HepG2 (cell line): ENCODE results near the gene ZNF484. TPM values are rescaled to one million over a fixed set of nuclear protein-coding genes. Genes with fewer than 3 reads are reported as not detected.
A peak's percentile ranks its signal among the peaks of the same experiment; 100 is the strongest.

Experiments
- ESRRA ChIP-seq: sonication (generic); formaldehyde crosslinking; IDR thresholded peaks from 2 replicates; pipeline ENCODE4 v1.5.1; 2020; ENCODE audit warnings: mild to moderate bottlenecking, low read depth, missing genetic modification reagents
- FOXO1 ChIP-seq: sonication (generic); formaldehyde crosslinking; IDR thresholded peaks from 2 replicates; pipeline ENCODE4 v1.4.0; 2020; ENCODE audit warnings: missing genetic modification reagents
- HNF1B ChIP-seq: sonication (generic); formaldehyde crosslinking; IDR thresholded peaks from 2 replicates; pipeline ENCODE4 v1.5.1; 2020; ENCODE audit warnings: mild to moderate bottlenecking, moderate library complexity, missing genetic modification reagents
- IKZF5 ChIP-seq: IDR thresholded peaks from 2 replicates; pipeline ENCODE4 v1.6.1; 2018; ENCODE audit warnings: missing genetic modification reagents, mild to moderate bottlenecking, missing compliant biosample characterization
- KLF6 ChIP-seq: IDR thresholded peaks from 2 replicates; pipeline ENCODE4 v1.8.0; 2016; ENCODE audit warnings: missing biosample characterization, missing genetic modification reagents
- LCORL ChIP-seq, 2 experiments: fragments of 450-650 bp in 1 of 2; sonication (generic) in 1 of 2; formaldehyde crosslinking in 1 of 2; IDR thresholded peaks; 2 replicates each; pipeline versions ENCODE4 v1.5.0 to v1.6.1; 2017 to 2020; ENCODE audit warnings: antibody characterized with exemption in 1 of 2, missing genetic modification reagents in 1 of 2
- MAX ChIP-seq: IDR thresholded peaks from 2 replicates; pipeline ENCODE4 v1.6.1; 2012; ENCODE audit warnings: inconsistent platforms
- NFKB2 ChIP-seq: sonication (generic); formaldehyde crosslinking; IDR thresholded peaks from 2 replicates; pipeline ENCODE4 v1.4.0; 2020; ENCODE audit warnings: missing genetic modification reagents, borderline replicate concordance
- NR2F2 ChIP-seq: IDR thresholded peaks from 2 replicates; pipeline ENCODE4 v1.6.1; 2012; ENCODE audit warnings: low read depth, inconsistent platforms, borderline replicate concordance
- SNAPC2 ChIP-seq: sonication (generic); formaldehyde crosslinking; IDR thresholded peaks from 2 replicates; pipeline ENCODE4 v1.8.1; 2022; ENCODE audit warnings: mild to moderate bottlenecking, missing genetic modification reagents
- TCF12 ChIP-seq, 2 experiments: fragments of 450-650 bp in 1 of 2; sonication (generic) in 1 of 2; formaldehyde crosslinking in 1 of 2; IDR thresholded peaks; 2 replicates each; pipeline versions ENCODE4 v1.6.1 to v1.8.0; 2017 to 2022; ENCODE audit warnings: antibody characterized with exemption in 1 of 2, mild to moderate bottlenecking in 1 of 2, missing genetic modification reagents in 1 of 2, moderate library complexity in 1 of 2
- TGIF2 ChIP-seq: IDR thresholded peaks from 2 replicates; pipeline ENCODE4 v1.6.1; 2016; ENCODE audit warnings: control low read depth, missing compliant biosample characterization
- TRIM24 ChIP-seq: sonication (generic); formaldehyde crosslinking; IDR thresholded peaks from 2 replicates; pipeline ENCODE4 v1.8.0; 2022; ENCODE audit warnings: mild to moderate bottlenecking, missing genetic modification reagents
- ZBTB7B ChIP-seq: sonication (generic); formaldehyde crosslinking; IDR thresholded peaks from 2 replicates; pipeline ENCODE4 v1.4.0; 2020; ENCODE audit warnings: missing genetic modification reagents
- ZNF451 ChIP-seq: sonication (generic); formaldehyde crosslinking; IDR thresholded peaks from 2 replicates; pipeline ENCODE4 v1.5.0; 2020; ENCODE audit warnings: mild to moderate bottlenecking, missing genetic modification reagents
- ZNF589 ChIP-seq: sonication (generic); formaldehyde crosslinking; conservative IDR thresholded peaks from 2 replicates; pipeline ENCODE4 v1.8.0; 2022; ENCODE audit warnings: mild to moderate bottlenecking, moderate library complexity, missing genetic modification reagents
- polyA plus RNA-seq, 8 experiments: library from polyadenylated mRNA; depleted of rRNA in 3 of 8; stranded (reverse) in 7 of 8; unstranded in 1 of 8; fragments of >200 nt; fragmentation: Illumina TruSeq in 4 of 8; extraction: Trizol in 4 of 8; gene quantifications; 2 replicates each; pipeline versions ENCODE4 v1.2.1 to v1.2.3, GENCODE V29; 2011 to 2016; ENCODE audit warnings: low read depth in 4 of 8, missing spikeins in 1 of 8, mixed read lengths in 1 of 8; ENCODE audit not compliant: insufficient read depth in 1 of 8
- total RNA-seq, 5 experiments: library from RNA; depleted of rRNA; stranded (reverse); fragments of >200 nt; fragmentation: Illumina TruSeq; extraction: Trizol; gene quantifications; 2 replicates each; pipeline ENCODE4 v1.2.3, GENCODE V29; 2016; ENCODE audit warnings: low read depth in 1 of 5
- TF ChIP-seq, protein P1 (sequence below): sonication (generic); formaldehyde crosslinking; IDR thresholded peaks from 2 replicates; pipeline ENCODE4 v1.4.0; 2020; ENCODE audit warnings: missing genetic modification reagents, mild to moderate bottlenecking, borderline replicate concordance
- TF ChIP-seq, protein P2 (sequence below): sonication (generic); formaldehyde crosslinking; IDR thresholded peaks from 2 replicates; pipeline ENCODE4 v1.8.0; 2022; ENCODE audit warnings: low read depth, missing genetic modification reagents
- TF ChIP-seq, protein P3 (sequence below): sonication (generic); formaldehyde crosslinking; IDR thresholded peaks from 2 replicates; pipeline ENCODE4 v1.8.0; 2022; ENCODE audit warnings: missing genetic modification reagents, mild to moderate bottlenecking, borderline replicate concordance

The ZNF484 gene
- total and polyA plus RNA-seq, 2 of the 13 experiments (the other 11 are each of a cell fraction or from before 2014, with no cell fraction given): 0.96 to 7.2 TPM

DNA sequence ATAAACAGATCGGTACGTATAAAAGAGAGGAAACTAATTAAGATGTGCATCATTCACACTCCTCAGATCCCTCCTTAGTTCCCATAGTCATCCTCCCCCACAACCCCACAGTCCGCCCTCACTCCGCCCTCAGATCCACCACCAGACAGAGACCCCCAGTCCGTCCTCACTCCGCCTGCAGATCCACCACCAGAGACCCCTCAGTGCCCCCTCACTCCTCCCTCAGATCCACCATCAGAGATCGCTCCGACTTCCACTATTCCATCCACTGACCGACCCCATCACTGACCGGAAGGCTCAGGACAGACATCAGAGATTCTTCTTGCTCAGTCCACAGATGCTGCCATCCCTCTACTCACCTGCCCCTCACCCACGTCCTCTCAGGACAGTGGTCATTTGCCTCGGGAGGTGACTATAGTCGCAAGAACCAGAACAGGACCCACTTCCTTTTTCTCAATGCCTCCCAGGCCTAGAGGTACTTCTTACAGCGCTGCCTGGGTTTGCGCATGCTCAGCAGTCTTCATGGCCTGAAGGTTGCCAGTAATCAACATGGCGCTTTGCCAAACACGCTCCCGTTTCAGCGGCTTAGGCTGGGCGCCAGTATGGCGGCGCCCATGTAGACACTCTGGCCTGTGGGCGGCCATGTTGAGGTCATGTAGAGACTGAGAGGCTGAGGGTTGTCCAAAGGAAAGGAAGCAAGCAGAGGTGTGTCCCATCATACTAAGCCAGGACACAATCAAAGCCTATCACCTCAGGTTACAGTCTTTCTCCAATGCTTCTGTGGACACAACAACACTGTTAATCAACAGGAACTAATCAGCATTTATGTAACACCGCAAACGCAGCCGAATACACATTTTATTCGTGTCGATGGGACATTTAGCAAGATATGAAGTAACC, at the start of gene ZNF484 (continued):
- TF ChIP-seq, protein P1, sequence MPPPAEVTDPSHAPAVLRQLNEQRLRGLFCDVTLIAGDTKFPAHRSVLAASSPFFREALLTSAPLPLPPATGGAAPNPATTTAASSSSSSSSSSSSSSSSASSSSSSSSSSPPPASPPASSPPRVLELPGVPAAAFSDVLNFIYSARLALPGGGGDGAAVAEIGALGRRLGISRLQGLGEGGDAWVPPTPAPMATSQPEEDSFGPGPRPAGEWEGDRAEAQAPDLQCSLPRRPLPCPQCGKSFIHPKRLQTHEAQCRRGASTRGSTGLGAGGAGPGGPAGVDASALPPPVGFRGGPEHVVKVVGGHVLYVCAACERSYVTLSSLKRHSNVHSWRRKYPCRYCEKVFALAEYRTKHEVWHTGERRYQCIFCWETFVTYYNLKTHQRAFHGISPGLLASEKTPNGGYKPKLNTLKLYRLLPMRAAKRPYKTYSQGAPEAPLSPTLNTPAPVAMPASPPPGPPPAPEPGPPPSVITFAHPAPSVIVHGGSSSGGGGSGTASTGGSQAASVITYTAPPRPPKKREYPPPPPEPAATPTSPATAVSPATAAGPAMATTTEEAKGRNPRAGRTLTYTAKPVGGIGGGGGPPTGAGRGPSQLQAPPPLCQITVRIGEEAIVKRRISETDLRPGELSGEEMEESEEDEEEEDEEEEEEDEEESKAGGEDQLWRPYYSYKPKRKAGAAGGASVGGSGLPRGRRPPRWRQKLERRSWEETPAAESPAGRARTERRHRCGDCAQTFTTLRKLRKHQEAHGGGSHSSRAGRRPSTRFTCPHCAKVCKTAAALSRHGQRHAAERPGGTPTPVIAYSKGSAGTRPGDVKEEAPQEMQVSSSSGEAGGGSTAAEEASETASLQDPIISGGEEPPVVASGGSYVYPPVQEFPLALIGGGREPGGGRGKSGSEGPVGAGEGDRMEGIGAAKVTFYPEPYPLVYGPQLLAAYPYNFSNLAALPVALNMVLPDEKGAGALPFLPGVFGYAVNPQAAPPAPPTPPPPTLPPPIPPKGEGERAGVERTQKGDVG (CRISPR knock-in tag): no peak
- TF ChIP-seq ZNF451 (CRISPR knock-in tag) (0 out of 2 replicates have a peak, but pooled peaks have one; percentile 29), ESRRA (no peak), IKZF5 (peak; percentile 85), FOXO1 (CRISPR knock-in tag) (0 out of 2 replicates have a peak, but pooled peaks have one; percentile 45), NFKB2 (CRISPR knock-in tag) (0 out of 2 replicates have a peak, but pooled peaks have one; percentile 35), LCORL (IDR thresholded peaks at IDR 0.05) (peak; percentile 72; the same call in 1 of the 2 replicates), LCORL (CRISPR knock-in tag; IDR thresholded peaks at IDR 0.05) (no peak), KLF6 (CRISPR knock-in tag) (no peak; the same call in 1 of the 2 replicates), MAX (peak; percentile 66), ZNF589 (CRISPR knock-in tag) (no peak), ZBTB7B (no peak), NR2F2 (no peak), TCF12 (IDR thresholded peaks at IDR 0.05) (no peak), TCF12 (CRISPR knock-in tag; IDR thresholded peaks at IDR 0.05) (no peak), HNF1B (CRISPR knock-in tag) (peak; percentile 83), TRIM24 (CRISPR knock-in tag) (no peak), SNAPC2 (CRISPR knock-in tag) (no peak), TGIF2 (CRISPR knock-in tag) (no peak)
- TF ChIP-seq, protein P2, sequence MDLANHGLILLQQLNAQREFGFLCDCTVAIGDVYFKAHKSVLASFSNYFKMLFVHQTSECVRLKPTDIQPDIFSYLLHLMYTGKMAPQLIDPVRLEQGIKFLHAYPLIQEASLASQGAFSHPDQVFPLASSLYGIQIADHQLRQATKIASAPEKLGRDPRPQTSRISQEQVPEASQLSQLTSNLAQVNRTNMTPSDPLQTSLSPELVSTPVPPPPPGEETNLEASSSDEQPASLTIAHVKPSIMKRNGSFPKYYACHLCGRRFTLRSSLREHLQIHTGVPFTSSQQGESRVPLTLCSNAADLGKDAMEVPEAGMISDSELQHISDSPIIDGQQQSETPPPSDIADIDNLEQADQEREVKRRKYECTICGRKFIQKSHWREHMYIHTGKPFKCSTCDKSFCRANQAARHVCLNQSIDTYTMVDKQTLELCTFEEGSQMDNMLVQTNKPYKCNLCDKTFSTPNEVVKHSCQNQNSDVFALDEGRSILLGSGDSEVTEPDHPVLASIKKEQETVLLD (CRISPR knock-in tag): no peak
- TF ChIP-seq, protein P3, sequence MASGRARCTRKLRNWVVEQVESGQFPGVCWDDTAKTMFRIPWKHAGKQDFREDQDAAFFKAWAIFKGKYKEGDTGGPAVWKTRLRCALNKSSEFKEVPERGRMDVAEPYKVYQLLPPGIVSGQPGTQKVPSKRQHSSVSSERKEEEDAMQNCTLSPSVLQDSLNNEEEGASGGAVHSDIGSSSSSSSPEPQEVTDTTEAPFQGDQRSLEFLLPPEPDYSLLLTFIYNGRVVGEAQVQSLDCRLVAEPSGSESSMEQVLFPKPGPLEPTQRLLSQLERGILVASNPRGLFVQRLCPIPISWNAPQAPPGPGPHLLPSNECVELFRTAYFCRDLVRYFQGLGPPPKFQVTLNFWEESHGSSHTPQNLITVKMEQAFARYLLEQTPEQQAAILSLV (CRISPR knock-in tag): peak; percentile 26; the same call in 1 of the 2 replicates
